K562 (cell line): ENCODE data around the gene B3GALT6. TPM values are rescaled to one million over a fixed set of nuclear protein-coding genes. Genes with fewer than 3 reads are reported as not detected.
A peak's percentile ranks its signal among the peaks of the same experiment; 100 is the strongest.

ENCODE experiments used
- CEBPB ChIP-seq: fragments of 450-650 bp; IDR thresholded peaks from 2 replicates; pipeline ENCODE4 v1.6.1; 2016; ENCODE audit warnings: missing genetic modification characterization, missing compliant biosample characterization
- FOXJ3 ChIP-seq: sonication (generic); formaldehyde crosslinking; IDR thresholded peaks from 2 replicates; pipeline ENCODE4 v1.4.0; 2020; ENCODE audit warnings: mild to moderate bottlenecking, missing genetic modification reagents
- HSF4 ChIP-seq: fragments of 250-450 bp; sonication (Bioruptor Pico); IDR thresholded peaks from 2 replicates; pipeline ENCODE4 v2.1.2; 2022; ENCODE audit warnings: mild to moderate bottlenecking, moderate library complexity, borderline replicate concordance
- KLF10 ChIP-seq: fragments of 250-450 bp; sonication (Bioruptor Pico); IDR thresholded peaks from 2 replicates; pipeline ENCODE4 v1.6.1; 2021; ENCODE audit warnings: matching md5 sums
- PCBP1 ChIP-seq: fragments of 200-400 bp; formaldehyde crosslinking; IDR thresholded peaks from 2 replicates; pipeline ENCODE4 v1.6.1; 2018; ENCODE audit warnings: mild to moderate bottlenecking, low read depth, low read length; ENCODE audit not compliant: poor library complexity, severe bottlenecking
- PTTG1 ChIP-seq: fragments of 450-650 bp; IDR thresholded peaks from 2 replicates; pipeline ENCODE4 v1.6.1; 2016; ENCODE audit warnings: low read depth, mild to moderate bottlenecking, missing genetic modification characterization, missing compliant biosample characterization
- RHOXF2B ChIP-seq: fragments of 250-450 bp; sonication (Bioruptor Pico); conservative IDR thresholded peaks from 2 replicates; pipeline ENCODE4 v1.5.1; 2021
- SIRT6 ChIP-seq: IDR thresholded peaks from one replicate; pipeline ENCODE4 v1.6.1; 2012; ENCODE audit warnings: low read depth, mild to moderate bottlenecking, control low read depth, inconsistent platforms, low read length, moderate library complexity
- SOX6 ChIP-seq: fragments of 450-650 bp; IDR thresholded peaks from 2 replicates; pipeline ENCODE4 v1.6.1; 2014; ENCODE audit warnings: mild to moderate bottlenecking
- SP2 ChIP-seq: IDR thresholded peaks from 2 replicates; pipeline ENCODE4 v1.6.1; 2011; ENCODE audit warnings: mild to moderate bottlenecking, low read depth, low read length, moderate library complexity; ENCODE audit not compliant: poor library complexity, severe bottlenecking; ENCODE audit errors: extremely low read depth
- YY1 ChIP-seq, 3 experiments: IDR thresholded peaks; 2 replicates each; pipeline ENCODE4 v1.6.1; 2011; ENCODE audit warnings: low read length in 2 of 3, mild to moderate bottlenecking in 2 of 3, moderate library complexity in 2 of 3, borderline replicate concordance in 1 of 3, control low read depth in 1 of 3, low read depth in 1 of 3; ENCODE audit not compliant: insufficient read depth in 3 of 3, insufficient replicate concordance in 2 of 3, control insufficient read depth in 1 of 3, insufficient read length in 1 of 3; ENCODE audit errors: extremely low read depth in 1 of 3
- ZC3H8 ChIP-seq: fragments of 450-650 bp; IDR thresholded peaks from 2 replicates; pipeline ENCODE4 v1.6.1; 2017
- ZNF3 ChIP-seq: fragments of 250-450 bp; sonication (Bioruptor Pico); IDR thresholded peaks from 2 replicates; pipeline ENCODE4 v1.5.0; 2021; ENCODE audit warnings: mild to moderate bottlenecking, moderate library complexity
- polyA plus RNA-seq, 8 experiments: library from polyadenylated mRNA; depleted of rRNA in 4 of 8; stranded (reverse) in 5 of 8; unstranded in 3 of 8; fragments of >200 nt; fragmentation: Nextera tagmentation in 2 of 8; fragmentation: Illumina TruSeq in 1 of 8; extraction: Ambion mirVana in 2 of 8; extraction: Trizol in 1 of 8; gene quantifications; 2 replicates each; pipeline versions ENCODE4 v1.2.1 to v1.2.3, GENCODE V29; 2011 to 2014; ENCODE audit warnings: inconsistent platforms in 1 of 8, missing spikeins in 1 of 8
- total RNA-seq, 7 experiments: library from RNA; depleted of rRNA in 6 of 7; stranded (reverse); fragments of >200 nt in 6 of 7; fragmentation: Illumina TruSeq in 2 of 7; extraction: Trizol in 2 of 7; gene quantifications; 2 replicates each; pipeline versions ENCODE4 v1.2.1 to v1.2.3, GENCODE V29; 2011 to 2021; ENCODE audit warnings: low replicate concordance in 1 of 7
- TF ChIP-seq, protein P1 (sequence below), 2 experiments: IDR thresholded peaks; 2 replicates each; pipeline ENCODE4 v1.6.1; 2012; ENCODE audit warnings: improper control_type of control experiment in 2 of 2, low read depth in 2 of 2, low read length in 2 of 2, borderline replicate concordance in 1 of 2
- TF ChIP-seq, protein P2 (sequence below): sonication (generic); formaldehyde crosslinking; IDR thresholded peaks from 2 replicates; pipeline ENCODE4 v1.8.0; 2022; ENCODE audit warnings: missing genetic modification reagents, mild to moderate bottlenecking, borderline replicate concordance
- TF ChIP-seq, protein P3 (sequence below): sonication (generic); formaldehyde crosslinking; IDR thresholded peaks from 2 replicates; pipeline ENCODE4 v1.8.1; 2023; ENCODE audit warnings: mild to moderate bottlenecking, missing genetic modification reagents, moderate library complexity
- TF ChIP-seq, protein P4 (sequence below): fragments of 450-650 bp; IDR thresholded peaks from 2 replicates; pipeline ENCODE4 v1.6.1; 2016; ENCODE audit warnings: missing biosample characterization, missing genetic modification characterization
- TF ChIP-seq, protein P5 (sequence below): fragments of 450-650 bp; formaldehyde crosslinking; conservative IDR thresholded peaks from 2 replicates; pipeline ENCODE4 v1.4.0; 2022; ENCODE audit warnings: mild to moderate bottlenecking, missing genetic modification characterization

B3GALT6 gene
- total and polyA plus RNA-seq, 9 of the 15 experiments (the other 6 are each of a cell fraction or from before 2014, with no cell fraction given), result 0.68 to 29.8 (median 9.9) TPM

DNA sequence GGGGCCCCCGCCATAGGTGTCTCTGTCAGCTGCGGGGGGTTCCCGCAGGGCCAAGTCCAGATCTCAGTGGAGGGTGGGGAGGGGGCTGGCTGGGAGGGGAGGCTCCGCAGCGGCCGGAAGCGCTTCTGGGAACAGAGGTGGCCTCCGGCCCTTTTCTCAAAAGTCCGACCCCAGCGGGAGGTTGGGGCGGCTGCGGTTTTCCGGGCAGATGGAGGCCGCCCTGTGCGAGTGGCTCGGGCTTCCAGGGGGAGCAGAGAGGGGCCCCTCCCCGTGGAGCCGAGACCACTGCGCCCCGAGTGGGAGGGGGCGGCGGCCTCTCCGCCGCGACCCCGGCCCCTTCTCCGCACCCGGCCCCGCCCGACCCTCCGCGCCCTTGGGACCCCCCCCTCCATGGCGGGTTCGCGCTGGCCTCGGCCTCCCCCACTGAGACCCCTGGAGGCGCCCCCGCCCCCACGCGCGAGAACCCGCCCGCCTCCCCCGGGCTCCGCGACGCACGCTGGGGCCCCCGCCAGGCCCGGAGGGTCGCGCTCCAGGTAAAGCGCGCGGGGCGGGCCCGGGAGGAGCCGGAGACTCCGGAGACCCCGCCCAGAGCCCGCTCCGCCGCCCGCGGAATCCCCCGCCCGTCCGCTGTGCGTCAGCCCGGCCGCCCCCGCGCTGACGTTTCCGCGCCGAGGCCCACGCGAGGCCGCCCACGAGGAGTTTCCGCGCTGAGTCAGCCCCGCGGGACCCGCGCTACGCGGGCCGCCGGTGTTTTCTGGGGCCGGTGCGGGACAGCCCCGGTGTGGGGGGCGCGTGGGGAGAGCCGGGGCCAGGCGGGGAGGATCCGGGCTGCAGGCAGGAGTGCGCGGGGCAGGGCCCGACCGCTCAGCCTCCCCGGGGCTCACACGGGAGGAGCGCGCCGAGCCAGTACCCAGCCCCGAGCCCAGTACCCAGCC, 30.9 kb upstream of the B3GALT6 start (continued):
- TF ChIP-seq, protein P1, sequence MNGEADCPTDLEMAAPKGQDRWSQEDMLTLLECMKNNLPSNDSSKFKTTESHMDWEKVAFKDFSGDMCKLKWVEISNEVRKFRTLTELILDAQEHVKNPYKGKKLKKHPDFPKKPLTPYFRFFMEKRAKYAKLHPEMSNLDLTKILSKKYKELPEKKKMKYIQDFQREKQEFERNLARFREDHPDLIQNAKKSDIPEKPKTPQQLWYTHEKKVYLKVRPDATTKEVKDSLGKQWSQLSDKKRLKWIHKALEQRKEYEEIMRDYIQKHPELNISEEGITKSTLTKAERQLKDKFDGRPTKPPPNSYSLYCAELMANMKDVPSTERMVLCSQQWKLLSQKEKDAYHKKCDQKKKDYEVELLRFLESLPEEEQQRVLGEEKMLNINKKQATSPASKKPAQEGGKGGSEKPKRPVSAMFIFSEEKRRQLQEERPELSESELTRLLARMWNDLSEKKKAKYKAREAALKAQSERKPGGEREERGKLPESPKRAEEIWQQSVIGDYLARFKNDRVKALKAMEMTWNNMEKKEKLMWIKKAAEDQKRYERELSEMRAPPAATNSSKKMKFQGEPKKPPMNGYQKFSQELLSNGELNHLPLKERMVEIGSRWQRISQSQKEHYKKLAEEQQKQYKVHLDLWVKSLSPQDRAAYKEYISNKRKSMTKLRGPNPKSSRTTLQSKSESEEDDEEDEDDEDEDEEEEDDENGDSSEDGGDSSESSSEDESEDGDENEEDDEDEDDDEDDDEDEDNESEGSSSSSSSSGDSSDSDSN (IDR thresholded peaks at IDR 0.05; ENCODE audit: borderline replicate concordance in 1 of 2, low read depth in 2 of 2, low read length in 2 of 2), result no peak
- TF ChIP-seq, protein P2, sequence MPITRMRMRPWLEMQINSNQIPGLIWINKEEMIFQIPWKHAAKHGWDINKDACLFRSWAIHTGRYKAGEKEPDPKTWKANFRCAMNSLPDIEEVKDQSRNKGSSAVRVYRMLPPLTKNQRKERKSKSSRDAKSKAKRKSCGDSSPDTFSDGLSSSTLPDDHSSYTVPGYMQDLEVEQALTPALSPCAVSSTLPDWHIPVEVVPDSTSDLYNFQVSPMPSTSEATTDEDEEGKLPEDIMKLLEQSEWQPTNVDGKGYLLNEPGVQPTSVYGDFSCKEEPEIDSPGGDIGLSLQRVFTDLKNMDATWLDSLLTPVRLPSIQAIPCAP (CRISPR knock-in tag), result no peak
- no peak for TF ChIP-seq SIRT6
- TF ChIP-seq PCBP1, result no peak
- no peak for TF ChIP-seq SP2
- TF ChIP-seq CEBPB, result no peak
- TF ChIP-seq, protein P3, sequence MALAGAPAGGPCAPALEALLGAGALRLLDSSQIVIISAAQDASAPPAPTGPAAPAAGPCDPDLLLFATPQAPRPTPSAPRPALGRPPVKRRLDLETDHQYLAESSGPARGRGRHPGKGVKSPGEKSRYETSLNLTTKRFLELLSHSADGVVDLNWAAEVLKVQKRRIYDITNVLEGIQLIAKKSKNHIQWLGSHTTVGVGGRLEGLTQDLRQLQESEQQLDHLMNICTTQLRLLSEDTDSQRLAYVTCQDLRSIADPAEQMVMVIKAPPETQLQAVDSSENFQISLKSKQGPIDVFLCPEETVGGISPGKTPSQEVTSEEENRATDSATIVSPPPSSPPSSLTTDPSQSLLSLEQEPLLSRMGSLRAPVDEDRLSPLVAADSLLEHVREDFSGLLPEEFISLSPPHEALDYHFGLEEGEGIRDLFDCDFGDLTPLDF, result peak; percentile 29; the same call in 1 of the 2 replicates
- no peak for TF ChIP-seq ZNF3 (CRISPR knock-in tag)
- TF ChIP-seq YY1 (IDR thresholded peaks at IDR 0.05; ENCODE audit: borderline replicate concordance in 1 of 3, control insufficient read depth in 1 of 3, extremely low read depth in 1 of 3, insufficient read depth in 3 of 3, insufficient read length in 1 of 3, insufficient replicate concordance in 2 of 3, low read depth in 1 of 3, low read length in 2 of 3), result peak in 2 of 3 experiments; percentile 17 to 49
- no peak for TF ChIP-seq HSF4 (CRISPR knock-in tag)
- no peak for TF ChIP-seq PTTG1 (tag)
- no peak for TF ChIP-seq ZC3H8
- TF ChIP-seq RHOXF2B (CRISPR knock-in tag), result no peak
- TF ChIP-seq, protein P4, sequence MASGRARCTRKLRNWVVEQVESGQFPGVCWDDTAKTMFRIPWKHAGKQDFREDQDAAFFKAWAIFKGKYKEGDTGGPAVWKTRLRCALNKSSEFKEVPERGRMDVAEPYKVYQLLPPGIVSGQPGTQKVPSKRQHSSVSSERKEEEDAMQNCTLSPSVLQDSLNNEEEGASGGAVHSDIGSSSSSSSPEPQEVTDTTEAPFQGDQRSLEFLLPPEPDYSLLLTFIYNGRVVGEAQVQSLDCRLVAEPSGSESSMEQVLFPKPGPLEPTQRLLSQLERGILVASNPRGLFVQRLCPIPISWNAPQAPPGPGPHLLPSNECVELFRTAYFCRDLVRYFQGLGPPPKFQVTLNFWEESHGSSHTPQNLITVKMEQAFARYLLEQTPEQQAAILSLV (tag), result no peak
- TF ChIP-seq FOXJ3, result no peak
- no peak for TF ChIP-seq KLF10 (CRISPR knock-in tag)
- TF ChIP-seq SOX6, result no peak
- TF ChIP-seq, protein P5, sequence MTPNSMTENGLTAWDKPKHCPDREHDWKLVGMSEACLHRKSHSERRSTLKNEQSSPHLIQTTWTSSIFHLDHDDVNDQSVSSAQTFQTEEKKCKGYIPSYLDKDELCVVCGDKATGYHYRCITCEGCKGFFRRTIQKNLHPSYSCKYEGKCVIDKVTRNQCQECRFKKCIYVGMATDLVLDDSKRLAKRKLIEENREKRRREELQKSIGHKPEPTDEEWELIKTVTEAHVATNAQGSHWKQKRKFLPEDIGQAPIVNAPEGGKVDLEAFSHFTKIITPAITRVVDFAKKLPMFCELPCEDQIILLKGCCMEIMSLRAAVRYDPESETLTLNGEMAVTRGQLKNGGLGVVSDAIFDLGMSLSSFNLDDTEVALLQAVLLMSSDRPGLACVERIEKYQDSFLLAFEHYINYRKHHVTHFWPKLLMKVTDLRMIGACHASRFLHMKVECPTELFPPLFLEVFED (CRISPR knock-in tag), result no peak
